IPS-NIHi7 (cell line): ENCODE results near the gene ZFYVE21.

ENCODE experiments used
- DNase-seq: peaks from one replicate; pipeline ENCODE4 v3.0.0; 2012; ENCODE audit warnings: mixed read lengths; ENCODE audit errors: extremely low spot score

The ZFYVE21 gene

DNA sequence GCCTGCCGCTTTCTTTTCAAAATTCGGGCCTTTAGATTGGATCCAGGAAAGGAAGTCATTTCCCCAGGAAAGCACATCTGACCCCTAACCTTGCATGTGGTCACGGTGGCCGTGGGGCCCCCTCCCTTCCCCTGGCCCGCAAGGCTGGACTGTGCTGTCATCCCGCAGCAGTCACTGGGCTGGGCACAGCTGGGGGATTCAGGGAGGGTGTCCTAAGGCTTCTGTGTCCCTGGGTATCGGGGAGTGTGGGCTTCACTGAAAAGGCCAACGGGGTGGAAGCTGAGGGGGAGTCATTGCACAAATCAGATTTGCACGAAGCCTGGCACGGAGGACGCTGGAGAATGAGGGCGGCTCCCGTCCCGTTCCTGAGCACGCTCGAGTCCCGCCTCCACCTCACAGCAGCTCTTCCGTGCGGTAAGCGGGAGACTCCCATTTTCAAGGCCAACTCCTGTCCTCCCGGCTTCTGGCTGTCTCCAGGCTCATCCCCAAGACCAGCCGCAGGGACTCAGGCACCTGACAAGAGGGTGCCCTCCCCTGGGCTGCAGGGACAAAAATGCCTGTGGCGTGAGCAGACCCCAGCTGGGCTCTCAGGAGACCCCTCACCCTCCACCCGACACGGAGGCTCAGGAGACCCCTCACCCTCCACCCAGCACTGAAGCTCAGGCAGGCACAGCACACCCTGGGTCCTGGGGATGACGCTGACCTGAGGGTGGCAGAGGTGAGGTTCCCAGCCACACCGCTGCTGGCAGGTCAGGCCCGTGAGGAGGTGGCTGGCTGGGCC, 9.9 kb upstream of the ZFYVE21 start:
- DNase-seq: no peak

GRCh38 chr14:103706551-103707328, 8.9 kb upstream of the ZFYVE21 start:
- no peak for DNase-seq

DNA sequence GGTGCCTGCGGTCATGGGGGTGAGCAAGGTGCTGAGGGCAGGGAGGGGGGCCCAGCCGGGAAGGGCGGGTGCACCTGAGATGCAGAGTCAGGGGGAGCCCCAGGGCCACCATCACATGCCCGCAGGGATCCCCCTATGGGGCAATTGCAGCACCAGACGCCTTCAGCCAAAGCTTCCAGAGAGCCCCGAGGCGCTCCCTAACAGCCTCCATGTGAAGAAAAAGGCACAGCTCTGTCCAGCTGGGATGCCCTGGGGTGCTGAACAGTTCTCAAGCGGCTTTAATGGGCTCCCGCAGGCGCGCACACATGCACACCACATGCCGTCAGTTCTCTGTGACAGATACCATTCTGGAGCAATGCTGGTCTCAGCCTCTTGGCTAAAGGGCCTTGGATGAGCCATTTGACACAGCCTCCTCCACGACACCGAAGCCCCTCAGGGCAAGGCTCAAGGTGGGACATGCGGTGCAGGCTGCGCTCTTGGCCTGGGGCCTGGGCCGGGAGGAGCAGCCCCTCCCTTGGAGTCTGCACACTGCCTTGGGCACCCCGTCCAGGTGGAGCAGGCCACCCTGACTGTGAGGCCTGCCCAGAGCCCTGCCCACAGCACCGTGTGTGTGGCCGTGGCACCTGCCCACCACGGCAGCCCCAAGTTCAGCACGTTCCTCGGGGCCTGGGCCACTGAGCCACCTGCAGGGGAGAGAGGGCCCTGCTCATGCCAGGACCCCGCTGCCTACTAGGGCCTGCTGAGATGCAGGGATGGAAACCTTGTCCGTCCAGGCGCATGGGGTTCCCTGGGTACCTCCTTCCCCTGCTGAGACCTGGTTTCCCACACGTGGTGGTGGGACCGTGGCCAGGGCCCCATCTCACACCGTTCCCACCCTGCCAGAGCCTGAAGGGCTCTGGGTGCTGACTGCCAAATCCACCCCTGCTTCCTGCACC, 8.0 kb upstream of the ZFYVE21 start:
- no peak for DNase-seq

GRCh38 chr14:103708750-103709187, 6.8 kb upstream of the ZFYVE21 start:
- DNase-seq: no peak

GRCh38 chr14:103709814-103710213, 5.8 kb upstream of the ZFYVE21 start:
- DNase-seq: no peak

DNA sequence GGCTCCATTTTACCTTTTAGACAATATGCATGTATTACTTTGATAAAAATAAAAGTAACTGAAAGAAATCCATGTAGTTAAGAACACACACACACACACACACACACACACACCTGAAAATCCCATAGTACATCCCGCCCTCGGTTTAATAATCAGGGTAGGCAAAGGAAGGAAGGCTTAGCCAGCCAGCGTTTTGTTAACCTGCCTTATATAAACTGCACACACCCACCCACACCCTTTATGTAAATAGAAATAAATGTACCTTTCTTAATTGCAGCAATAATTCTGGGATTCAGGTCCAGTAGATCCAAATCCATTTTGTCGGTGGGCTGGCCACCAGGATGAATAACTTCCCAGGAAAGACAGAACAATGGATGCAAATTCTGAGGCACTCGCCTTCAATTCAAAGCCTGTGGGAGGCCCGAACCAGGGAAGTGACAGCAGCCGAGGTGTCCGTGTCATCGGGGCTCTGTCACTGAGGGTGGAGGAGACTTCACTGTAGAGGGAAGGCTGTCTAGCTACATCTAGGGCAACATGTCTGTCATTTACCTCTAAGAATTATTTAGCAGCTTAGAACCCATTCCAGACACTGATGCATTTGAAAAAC, 4.7 kb upstream of the ZFYVE21 start:
- DNase-seq: no peak

DNA sequence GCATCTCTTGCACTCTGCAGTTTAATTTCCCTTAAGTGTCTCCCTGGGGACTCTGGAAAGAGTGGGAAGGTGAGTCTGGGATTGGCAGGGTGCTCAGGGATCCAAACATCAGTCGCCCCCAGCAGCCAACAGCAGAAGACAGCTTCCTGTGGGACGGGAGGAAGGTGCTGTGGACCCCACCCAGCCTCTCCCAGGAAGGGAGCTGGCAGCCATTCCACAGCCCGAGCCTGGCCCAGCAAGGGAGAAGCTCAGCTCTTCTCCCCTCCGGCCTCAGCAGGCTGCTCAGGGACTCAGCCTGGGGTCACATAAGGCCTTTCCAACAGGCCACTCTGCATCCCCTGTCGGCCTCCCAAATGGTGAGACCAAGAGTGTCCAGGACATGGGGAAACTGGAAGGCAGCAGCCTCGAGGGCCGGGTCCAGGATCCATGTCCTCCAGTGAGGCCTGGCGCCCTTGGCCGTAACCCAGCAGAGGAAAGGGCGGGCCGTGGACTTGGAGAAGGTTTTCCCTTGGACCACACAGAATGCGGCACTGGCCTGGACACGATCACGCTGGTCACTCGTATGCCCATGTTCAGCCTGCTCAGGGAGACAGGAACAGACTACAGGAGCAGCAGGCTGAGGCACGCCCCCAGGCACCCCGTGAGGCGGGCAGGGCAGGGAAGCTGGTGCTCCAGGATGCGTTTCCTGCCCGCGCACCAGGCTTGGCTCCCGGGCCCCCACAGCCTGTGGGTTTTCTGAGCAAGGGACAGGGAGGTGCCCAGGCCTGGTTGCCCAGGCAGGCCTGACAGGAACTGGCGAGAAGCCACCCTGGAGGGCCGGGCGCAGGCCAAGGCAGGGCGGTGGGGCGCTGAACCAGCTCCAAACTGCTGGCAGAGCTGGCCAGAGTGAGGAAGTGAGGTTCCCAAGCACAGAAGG, 3.8 kb upstream of the ZFYVE21 start:
- DNase-seq: no peak

DNA sequence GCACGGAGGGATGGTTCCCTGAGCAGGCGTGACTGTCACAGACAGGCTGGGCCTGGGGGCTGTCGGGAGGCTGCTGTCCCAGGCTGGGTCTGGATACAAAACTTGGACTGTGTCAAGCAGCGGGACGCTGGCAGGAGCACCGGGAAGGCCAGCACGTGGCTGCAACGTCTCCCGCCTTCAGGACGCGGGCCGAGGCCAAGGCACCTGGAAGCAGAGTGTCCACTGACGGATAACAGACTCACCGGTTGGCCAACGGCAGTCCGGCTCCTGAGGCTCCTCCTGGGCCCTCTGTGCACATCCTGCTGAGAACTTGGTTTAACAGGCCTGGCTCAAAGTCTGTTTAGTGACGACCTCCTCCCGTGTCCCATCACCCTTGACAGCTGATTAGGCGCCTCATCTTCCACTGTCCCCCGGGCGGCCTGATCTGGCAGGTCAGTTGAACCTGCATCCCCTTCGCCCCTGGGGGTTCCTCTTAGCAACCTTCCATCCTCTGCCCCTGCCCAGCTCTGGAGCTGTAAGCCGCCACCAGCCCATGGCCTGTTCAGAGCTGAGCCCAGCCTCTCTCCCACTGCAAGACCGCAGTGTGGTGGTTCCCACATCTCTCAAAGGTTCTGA, 2.9 kb upstream of the ZFYVE21 start:
- DNase-seq: no peak

DNA sequence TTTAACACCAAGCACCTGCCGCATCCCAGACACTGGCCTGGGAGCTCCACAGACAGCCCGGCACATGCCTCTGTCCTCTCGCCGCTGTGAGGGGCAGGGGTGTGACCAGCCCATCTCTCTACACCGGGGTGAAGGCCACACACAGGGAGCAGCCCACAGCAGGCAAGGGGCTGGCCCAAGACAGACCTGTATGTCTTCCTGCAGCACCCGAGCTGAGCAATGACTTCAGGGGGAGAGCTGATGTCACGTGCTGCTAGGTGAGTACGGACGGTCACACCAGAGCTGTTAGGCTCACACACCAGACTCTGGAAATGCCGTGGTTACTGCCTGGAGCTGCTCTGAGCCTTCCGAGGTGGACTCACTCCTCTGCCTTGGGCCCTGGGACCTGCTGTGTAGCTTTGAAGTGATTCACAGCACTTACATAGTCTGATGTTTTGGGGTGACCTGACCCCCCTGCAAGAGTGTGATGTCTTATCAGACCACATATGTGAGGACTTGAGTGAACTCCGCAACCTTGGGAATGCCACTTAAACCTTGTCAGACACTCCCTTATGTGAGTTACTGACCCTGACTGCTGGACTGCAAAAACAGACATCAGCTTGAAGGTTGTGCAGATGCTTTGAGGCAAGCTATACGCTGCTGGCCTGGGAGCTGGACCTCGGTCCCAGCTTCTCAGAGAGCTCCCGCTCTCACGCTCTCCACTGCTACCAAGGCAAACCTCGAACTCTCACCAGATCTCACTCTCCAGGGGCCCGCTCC, 2.1 kb upstream of the ZFYVE21 start:
- DNase-seq: no peak

GRCh38 chr14:103714063-103714724, 1.4 kb upstream of the ZFYVE21 start:
- no peak for DNase-seq

- DNase-seq: peak; percentile 37
Measured at GRCh38 chr14:103716091-103716801, 636 bp downstream of the ZFYVE21 start.

- DNase-seq: no peak
Measured at GRCh38 chr14:103716899-103717411, 1.3 kb downstream of the ZFYVE21 start.

DNA sequence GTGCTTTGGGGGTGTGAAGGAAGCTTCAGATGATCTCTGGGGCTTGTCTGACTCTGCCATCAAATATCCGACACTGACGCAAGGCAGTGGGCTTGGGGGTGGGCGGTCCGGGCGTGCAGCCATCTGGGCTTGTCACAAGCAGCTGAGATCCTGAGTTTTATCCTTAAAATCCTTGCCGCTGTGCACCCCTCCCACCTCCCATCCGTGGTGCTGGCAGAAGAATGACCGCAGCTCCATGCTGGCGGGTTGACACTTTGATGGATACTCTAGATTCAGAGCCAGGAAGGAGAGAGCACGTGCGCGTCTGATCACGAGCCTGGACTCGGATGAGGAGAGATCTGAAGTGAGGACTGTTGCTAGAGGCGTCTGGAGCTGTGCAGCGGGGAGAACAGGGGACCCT, 3.0 kb downstream of the ZFYVE21 start:
- no peak for DNase-seq

GRCh38 chr14:103719751-103720150, 4.1 kb downstream of the ZFYVE21 start:
- DNase-seq: no peak

DNA sequence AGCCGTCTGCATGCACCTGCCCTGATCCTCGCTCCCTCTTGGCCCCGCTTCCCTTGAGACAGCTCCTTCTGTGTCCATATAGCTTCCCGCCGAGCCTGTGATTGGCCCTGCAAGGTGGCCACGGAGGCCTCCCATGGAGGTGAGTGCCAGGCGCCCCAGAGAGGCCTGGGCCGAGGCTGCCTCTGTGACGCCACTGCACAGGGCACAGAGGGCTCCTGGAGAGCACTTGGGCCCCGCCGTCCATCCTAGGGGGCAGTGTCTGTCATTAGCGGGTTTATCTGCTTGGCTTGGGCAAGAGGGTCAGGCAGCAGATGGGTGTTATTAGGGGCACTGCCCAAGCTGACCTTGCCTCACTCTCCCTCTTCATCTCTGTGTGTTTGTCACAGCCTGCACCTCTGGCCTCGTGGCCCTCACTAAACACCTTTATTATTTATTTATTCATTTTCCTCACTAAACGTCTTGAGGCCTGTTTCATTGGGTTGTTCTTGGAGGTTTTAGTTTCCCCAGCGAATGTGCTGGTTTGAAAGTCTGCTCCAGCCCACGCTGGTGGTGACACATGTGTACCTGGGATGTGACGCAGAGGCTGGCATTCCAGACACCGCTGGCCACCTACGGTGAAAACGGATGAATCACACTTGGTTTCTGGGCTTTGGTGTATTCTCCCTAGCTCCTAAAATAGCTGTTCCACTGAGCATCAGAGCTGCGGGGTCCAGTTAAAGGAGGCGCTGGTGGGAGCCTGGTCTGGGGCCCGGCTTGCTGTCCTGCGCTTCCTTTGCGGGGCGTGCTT, 5.9 kb downstream of the ZFYVE21 start:
- DNase-seq: no peak

DNA sequence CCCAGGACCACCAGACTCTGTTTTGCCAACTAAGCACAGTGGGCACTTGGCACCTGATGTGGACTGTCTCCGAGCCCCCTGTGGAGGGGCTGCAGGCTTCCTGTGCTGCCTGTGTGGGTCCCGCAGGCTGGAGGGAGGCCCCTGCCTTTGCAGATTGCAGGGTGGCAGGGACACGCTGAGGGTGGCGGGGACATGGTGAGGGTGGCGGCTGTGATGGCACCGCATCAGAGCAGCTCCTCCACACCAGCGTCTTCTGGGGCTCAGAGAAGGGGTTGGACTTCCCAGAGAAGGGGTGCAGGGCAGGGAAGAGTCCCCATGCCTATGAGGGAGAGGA, 8.1 kb downstream of the ZFYVE21 start:
- DNase-seq: no peak

- DNase-seq: no peak
Measured at GRCh38 chr14:103724116-103724515, 8.5 kb downstream of the ZFYVE21 start.
